Right lobe of liver (tissue), 4 donors: ENCODE measurements around the gene KLF13.

Experiments
- CTCF ChIP-seq, 4 donors: fragments of 200-600 bp in 3 of 4; fragments of 450-650 bp in 1 of 4; IDR thresholded peaks; one replicate each; pipeline versions ENCODE4 v1.5.1 to v1.8.0; 2016 to 2022; ENCODE audit warnings: antibody characterized with exemption in 4 of 4, mild to moderate bottlenecking in 2 of 4
- POLR2A ChIP-seq: fragments of 450-650 bp; IDR thresholded peaks from one replicate; pipeline ENCODE4 v1.6.1; 2017; ENCODE audit warnings: antibody characterized with exemption, mild to moderate bottlenecking
- donor health status: DM: no; HTN: no; CAD: no.
- donor health status: DM: no; HTN: no; CAD: no.
- donor health status: DM: no; HTN: yes; CAD: no.

- TF ChIP-seq CTCF (IDR thresholded peaks at IDR 0.05) (no peak), POLR2A (no peak)
These were observed 30.5 kb downstream of the KLF13 start for GRCh38 chr15:31357148-31357547.
